ENCODE results near the gene EIF1AD.

EIF1AD gene

GRCh38 chr11:65997286-65997685 lies 4.7 kb downstream of the EIF1AD start:
- DNase-seq = no peak

DNA sequence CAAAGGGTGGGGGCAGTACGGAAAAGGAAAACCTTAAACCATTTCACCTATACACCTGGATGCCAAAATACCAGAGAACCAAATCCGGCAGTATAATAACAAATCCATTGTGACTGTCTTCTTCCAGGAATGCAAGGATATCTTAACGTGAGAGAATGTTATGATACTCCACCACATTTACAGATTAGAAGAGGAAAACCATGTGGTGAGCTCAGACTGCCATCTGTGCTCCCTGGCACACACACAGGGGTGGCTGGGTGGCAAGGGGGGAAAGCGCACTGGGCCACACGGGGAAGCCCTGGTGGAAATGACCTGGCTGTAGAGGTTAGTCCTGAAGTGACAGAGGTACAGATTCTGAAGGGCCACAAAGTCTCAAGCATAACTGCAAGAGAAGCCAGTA lies 9.9 kb downstream of the EIF1AD start:
- DNase-seq = no peak

GRCh38 chr11:65988791-65989592 lies 13.0 kb downstream of the EIF1AD start:
- DNase-seq = peak; percentile 96

- no peak for DNase-seq
Measured at GRCh38 chr11:65987336-65987735, 14.6 kb downstream of the EIF1AD start.

- no peak for DNase-seq
Measured at GRCh38 chr11:65983589-65983987, 18.4 kb downstream of the EIF1AD start.

DNA sequence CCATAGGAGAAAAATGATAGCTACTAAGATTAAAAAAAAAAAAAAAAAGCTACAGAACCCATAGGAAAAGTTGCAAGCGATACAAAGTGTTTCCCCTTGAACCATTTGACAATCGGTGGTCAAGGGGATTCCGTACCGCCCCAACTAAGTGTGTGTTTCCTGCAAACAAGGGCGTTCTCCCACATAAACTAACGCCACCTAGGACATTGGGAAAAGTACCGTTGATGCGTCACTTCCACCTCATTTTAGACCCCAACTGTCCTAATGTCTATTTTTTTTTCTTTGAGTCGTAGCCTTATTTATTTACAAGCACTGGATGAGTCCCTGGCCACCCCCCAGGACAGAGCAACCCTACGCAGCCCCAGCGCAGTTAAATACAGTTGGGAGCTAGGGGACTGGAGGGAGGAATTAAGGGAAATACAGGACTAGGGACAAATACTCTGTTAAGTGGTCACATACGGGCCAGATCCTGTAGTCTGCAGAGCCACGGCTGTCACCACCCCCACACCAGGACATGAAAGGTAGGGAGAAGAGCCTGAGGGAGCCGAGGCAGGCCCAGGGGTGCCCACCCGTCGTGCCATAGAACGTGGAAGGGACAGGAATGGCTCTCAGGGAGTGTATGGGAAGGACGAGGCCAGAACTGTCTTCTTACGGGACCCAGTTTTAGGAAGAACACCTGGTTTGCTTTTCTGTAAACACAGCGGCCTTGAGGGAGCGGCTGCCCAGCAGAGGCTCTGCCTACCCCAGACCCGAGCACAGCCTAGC lies 19.0 kb downstream of the EIF1AD start:
- DNase-seq = no peak

GRCh38 chr11:65981972-65982823 lies 19.8 kb downstream of the EIF1AD start:
- DNase-seq = no peak

GRCh38 chr11:65981101-65981740 lies 20.7 kb downstream of the EIF1AD start:
- no peak for DNase-seq

GRCh38 chr11:65979261-65979759 lies 22.6 kb downstream of the EIF1AD start:
- no peak for DNase-seq

- no peak for DNase-seq
Measured at GRCh38 chr11:65978391-65979238, 23.3 kb downstream of the EIF1AD start.

DNA sequence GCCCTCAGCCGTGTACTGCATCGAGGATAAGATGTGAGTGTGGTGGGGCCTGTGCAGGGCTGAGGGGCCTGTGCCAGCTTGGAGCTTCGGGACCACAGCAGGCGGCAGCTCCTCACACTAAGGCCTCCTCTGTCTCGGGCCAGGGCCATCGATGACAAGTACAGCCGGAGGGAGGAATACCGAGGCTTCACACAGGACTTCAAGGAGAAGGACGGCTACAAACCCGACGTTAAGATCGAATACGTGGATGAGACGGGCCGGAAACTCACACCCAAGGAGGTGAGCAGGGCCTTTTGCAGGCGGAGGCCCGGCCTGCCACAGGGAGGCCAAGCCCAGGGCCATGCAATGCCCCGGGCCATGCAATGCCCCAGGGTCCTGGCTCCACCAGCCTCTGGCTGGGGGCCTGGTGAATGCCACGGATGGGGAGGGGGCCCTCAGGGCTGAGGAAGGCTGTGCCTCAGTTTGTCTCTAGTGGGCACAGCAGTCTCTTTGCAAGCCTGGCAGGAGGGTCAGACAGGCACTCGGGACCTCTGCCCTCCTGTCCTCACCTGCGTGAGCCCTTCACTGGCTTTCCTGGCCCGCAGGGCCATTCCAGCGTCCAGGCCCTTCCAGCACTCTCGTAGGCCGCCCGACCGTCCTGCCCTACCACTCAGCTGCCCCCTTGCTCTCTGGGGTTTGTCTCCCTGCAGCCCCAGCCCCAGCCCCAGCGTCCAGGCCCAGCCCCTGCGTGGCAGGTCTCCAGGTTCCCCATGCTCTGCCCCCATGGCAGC lies 24.2 kb downstream of the EIF1AD start:
- no peak for DNase-seq

- no peak for DNase-seq
Measured at GRCh38 chr11:65976216-65977176, 25.5 kb downstream of the EIF1AD start.

DNA sequence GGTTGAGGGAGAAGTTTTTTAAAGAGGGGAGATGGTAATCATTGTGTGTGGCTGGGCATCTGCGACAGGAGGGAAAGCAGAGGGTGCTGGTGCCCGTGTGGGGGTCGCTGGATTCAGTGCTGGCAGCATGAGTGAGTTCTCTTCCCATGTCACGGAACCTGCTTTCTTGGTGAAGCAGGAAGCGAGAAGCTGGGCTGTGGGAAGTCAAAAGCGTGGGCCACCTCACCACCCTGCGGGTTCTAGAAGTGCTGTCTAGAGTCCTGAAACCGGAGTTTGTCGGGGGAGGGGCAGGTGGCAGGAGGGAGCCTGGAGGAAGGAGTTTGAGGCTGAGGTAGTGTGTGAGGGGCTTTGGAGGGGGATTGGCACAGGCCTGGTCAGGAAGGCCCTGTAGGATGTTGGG lies 26.2 kb downstream of the EIF1AD start:
- no peak for DNase-seq

DNA sequence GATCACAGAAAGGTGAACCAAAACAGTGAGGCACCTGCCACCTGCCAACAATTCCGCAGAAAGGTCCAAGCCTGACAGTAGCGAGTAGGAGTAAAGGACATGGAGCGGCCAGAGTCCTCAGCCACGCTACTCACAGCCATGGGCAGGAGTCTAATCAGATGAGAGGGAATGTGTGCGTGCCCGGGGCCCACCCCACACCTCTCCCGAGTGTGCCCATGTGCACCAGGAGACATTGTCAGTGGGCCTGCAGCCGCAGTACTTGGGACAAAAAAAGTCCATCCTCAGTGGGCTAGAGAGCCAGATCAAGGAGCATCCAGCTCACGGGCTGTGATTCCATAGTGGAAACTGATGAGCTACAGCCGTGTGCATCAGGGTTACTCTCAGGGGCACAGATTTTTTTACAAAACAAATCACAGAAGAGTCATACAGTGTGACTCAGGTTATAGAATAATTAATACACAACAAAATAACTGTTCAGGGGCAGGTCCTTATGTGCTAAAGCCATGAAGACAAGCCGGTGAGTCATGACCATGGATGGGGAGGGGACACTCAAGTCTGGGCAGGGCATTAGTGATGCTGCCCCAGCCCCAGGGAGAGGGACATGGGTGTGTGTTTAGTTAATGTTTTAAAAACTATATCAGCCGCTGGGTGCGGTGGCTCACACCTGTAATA lies 28.4 kb downstream of the EIF1AD start:
- no peak for DNase-seq

DNA sequence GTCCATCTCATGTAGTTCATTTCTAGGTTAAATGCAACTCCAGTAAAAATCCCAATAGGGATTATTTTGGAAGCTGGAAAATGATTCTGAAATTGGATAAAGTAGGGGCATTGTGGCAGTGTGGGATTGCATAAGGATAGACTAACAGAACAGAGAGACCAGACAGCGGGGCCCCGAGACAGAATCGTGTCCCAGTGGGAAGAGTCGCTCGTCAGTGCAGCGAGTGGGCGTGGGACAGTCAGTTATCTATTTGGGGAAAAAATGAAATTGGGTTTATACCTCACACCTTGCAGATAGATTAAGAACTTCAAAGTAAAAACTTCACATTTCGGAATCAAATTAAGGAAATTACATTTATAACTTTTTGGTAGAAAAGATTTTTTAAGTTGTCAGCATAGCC lies 29.8 kb downstream of the EIF1AD start:
- DNase-seq = no peak

- no peak for DNase-seq
Measured at GRCh38 chr11:65968600-65969482, 33.1 kb downstream of the EIF1AD start.

DNA sequence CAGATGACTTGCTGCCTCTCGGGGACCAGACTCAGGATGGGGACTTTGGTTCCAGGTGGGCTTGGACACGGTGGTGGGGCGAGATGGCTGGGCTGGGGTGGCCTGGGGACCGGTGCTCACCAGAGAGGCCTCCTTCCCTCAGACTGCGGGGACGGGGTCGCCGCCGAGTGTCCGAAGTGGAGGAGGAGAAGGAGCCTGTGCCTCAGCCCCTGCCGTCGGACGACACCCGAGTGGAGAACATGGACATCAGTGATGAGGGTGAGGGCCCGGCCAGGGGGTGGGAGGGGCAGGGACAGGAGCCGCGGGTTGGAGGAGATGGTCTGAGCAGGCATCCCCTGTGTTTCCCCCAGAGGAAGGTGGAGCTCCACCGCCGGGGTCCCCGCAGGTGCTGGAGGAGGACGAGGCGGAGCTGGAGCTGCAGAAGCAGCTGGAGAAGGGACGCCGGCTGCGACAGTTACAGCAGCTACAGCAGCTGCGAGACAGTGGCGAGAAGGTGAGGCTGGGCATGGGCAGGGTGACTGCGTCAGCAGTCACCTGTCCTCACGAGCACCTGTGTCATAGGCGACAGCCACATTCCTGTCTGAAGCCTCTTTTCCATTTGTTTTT lies 34.5 kb downstream of the EIF1AD start:
- DNase-seq = no peak

Data from activated CD4-positive, alpha-beta T cell treated with anti-CD3 and anti-CD28 coated beads, Interleukin-10, Interleukin-2, amounts not matched to agents 100 ng/mL and 50 ng/mL, durations not matched to agents 16 hours and 8 hours (primary cell).